ENCODE data around the gene FSTL5.
"Not testable (repeated sequence)": the region's sequence is repeated elsewhere in the genome, so short reads cannot be mapped to it uniquely, and the experiment has no call there.

Gene FSTL5

GRCh38 chr4:161856711-161857326 is 307.0 kb downstream of the FSTL5 start:
- DNase-seq (ENCODE audit: low read depth in 2 of 3, low spot score in 1 of 3), result no peak

GRCh38 chr4:161850631-161851030 is 313.2 kb downstream of the FSTL5 start:
- no peak for DNase-seq (ENCODE audit: low read depth in 2 of 3, low spot score in 1 of 3)

GRCh38 chr4:161841759-161842158 is 322.0 kb downstream of the FSTL5 start:
- DNase-seq (ENCODE audit: low read depth in 2 of 3, low spot score in 1 of 3), result no peak

- no peak for DNase-seq (ENCODE audit: low read depth in 2 of 3, low spot score in 1 of 3)
Measured at GRCh38 chr4:161829591-161829990, 334.2 kb downstream of the FSTL5 start.

GRCh38 chr4:161828061-161828460 is 335.7 kb downstream of the FSTL5 start:
- DNase-seq (ENCODE audit: low read depth in 2 of 3, low spot score in 1 of 3), result no peak

- no peak for DNase-seq (ENCODE audit: low read depth in 2 of 3, low spot score in 1 of 3)
Measured at GRCh38 chr4:161827013-161827412, 336.8 kb downstream of the FSTL5 start.

- DNase-seq (ENCODE audit: low read depth in 2 of 3, low spot score in 1 of 3), result no peak
Measured at GRCh38 chr4:161823450-161823849, 340.4 kb downstream of the FSTL5 start.

GRCh38 chr4:161822174-161822573 is 341.6 kb downstream of the FSTL5 start:
- DNase-seq (ENCODE audit: low read depth in 2 of 3, low spot score in 1 of 3), result no peak

GRCh38 chr4:161817914-161818313 is 345.9 kb downstream of the FSTL5 start:
- DNase-seq (ENCODE audit: low read depth in 2 of 3, low spot score in 1 of 3), result no peak

- no peak for DNase-seq (ENCODE audit: low read depth in 2 of 3, low spot score in 1 of 3)
Measured at GRCh38 chr4:161816958-161817357, 346.8 kb downstream of the FSTL5 start.

- DNase-seq (ENCODE audit: low read depth in 2 of 3, low spot score in 1 of 3), result no peak
Measured at GRCh38 chr4:161815841-161816240, 348.0 kb downstream of the FSTL5 start.

- no peak for DNase-seq (ENCODE audit: low read depth in 2 of 3, low spot score in 1 of 3)
Measured at GRCh38 chr4:161813889-161814288, 349.9 kb downstream of the FSTL5 start.

- no peak for DNase-seq (ENCODE audit: low read depth in 2 of 3, low spot score in 1 of 3)
Measured at GRCh38 chr4:161813389-161813788, 350.4 kb downstream of the FSTL5 start.

GRCh38 chr4:161803171-161803570 is 360.6 kb downstream of the FSTL5 start:
- no peak for DNase-seq (ENCODE audit: low read depth in 2 of 3, low spot score in 1 of 3)

- DNase-seq (ENCODE audit: low read depth in 2 of 3, low spot score in 1 of 3), result no peak
Measured at GRCh38 chr4:161799710-161800109, 364.1 kb downstream of the FSTL5 start.

- DNase-seq (ENCODE audit: low read depth in 2 of 3, low spot score in 1 of 3), result no peak
Measured at GRCh38 chr4:161792991-161793390, 370.8 kb downstream of the FSTL5 start.

- DNase-seq (ENCODE audit: low read depth in 2 of 3, low spot score in 1 of 3), result no peak
Measured at GRCh38 chr4:161791796-161792556, 371.8 kb downstream of the FSTL5 start.

- DNase-seq (ENCODE audit: low read depth in 2 of 3, low spot score in 1 of 3), result no peak
Measured at GRCh38 chr4:161767116-161767515, 396.7 kb downstream of the FSTL5 start.

GRCh38 chr4:161762796-161763195 is 401.0 kb downstream of the FSTL5 start:
- no peak for DNase-seq (ENCODE audit: low read depth in 2 of 3, low spot score in 1 of 3)

- no peak for DNase-seq (ENCODE audit: low read depth in 2 of 3, low spot score in 1 of 3)
Measured at GRCh38 chr4:161760008-161760407, 403.8 kb downstream of the FSTL5 start.

- DNase-seq (ENCODE audit: low read depth in 2 of 3, low spot score in 1 of 3), result not testable (repeated sequence)
Measured at GRCh38 chr4:161758412-161758811, 405.4 kb downstream of the FSTL5 start.

GRCh38 chr4:161728929-161729328 is 434.9 kb downstream of the FSTL5 start:
- DNase-seq (ENCODE audit: low read depth in 2 of 3, low spot score in 1 of 3), result no peak

- no peak for DNase-seq (ENCODE audit: low read depth in 2 of 3, low spot score in 1 of 3)
Measured at GRCh38 chr4:161721947-161722346, 441.9 kb downstream of the FSTL5 start.

Data from stimulated activated CD4-positive, alpha-beta T cell treated with anti-CD3 and anti-CD28 coated beads, Interleukin-12 subunit alpha, Interleukin-12 subunit beta, amount 100 ng/mL, for 48 hours (primary cell).